ENCODE data around the gene ZIC2.

ZIC2 gene

DNA sequence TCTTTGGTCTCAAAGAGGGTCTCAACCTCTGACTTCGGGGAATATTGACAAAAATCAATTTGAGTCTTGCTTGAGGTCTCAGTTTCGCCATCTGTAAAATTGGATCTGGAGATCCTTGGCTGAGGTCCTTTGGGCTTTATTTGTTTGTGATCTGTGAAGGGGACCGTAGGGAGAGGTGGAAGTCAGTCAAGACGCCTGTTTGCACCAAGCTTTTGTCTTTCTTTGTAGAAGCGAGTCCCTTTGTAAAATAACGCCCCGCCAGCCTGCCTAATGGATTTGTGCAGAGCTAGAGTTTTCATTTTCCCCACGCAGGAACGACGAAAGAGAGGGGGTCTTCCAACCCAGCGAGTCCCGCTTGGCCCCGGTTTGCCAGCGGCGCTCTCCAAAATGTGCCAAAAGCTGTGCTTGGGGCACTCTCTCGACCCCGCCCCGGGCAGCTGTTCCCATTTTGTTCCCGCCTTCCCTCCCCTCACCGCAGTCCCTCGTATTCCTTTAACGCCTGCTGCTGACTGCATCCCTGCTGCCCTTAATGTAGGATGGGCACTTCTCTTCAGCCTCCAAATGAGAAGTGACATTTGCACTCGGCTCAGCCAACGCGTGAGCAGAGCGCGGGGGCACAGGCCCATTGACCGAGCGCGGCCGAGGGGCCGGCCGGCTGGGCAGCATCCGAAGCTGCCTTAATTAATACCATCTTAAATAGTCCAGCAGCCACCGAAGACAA, 23.0 kb upstream of the ZIC2 start (continued):
- TF ChIP-seq, protein P1, sequence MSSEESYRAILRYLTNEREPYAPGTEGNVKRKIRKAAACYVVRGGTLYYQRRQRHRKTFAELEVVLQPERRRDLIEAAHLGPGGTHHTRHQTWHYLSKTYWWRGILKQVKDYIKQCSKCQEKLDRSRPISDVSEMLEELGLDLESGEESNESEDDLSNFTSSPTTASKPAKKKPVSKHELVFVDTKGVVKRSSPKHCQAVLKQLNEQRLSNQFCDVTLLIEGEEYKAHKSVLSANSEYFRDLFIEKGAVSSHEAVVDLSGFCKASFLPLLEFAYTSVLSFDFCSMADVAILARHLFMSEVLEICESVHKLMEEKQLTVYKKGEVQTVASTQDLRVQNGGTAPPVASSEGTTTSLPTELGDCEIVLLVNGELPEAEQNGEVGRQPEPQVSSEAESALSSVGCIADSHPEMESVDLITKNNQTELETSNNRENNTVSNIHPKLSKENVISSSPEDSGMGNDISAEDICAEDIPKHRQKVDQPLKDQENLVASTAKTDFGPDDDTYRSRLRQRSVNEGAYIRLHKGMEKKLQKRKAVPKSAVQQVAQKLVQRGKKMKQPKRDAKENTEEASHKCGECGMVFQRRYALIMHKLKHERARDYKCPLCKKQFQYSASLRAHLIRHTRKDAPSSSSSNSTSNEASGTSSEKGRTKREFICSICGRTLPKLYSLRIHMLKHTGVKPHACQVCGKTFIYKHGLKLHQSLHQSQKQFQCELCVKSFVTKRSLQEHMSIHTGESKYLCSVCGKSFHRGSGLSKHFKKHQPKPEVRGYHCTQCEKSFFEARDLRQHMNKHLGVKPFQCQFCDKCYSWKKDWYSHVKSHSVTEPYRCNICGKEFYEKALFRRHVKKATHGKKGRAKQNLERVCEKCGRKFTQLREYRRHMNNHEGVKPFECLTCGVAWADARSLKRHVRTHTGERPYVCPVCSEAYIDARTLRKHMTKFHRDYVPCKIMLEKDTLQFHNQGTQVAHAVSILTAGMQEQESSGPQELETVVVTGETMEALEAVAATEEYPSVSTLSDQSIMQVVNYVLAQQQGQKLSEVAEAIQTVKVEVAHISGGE (tag by site-specific recombination; conservative IDR thresholded peaks at IDR 0.05; ENCODE audit: low read depth), result no peak
- TF ChIP-seq TRIM28 (IDR thresholded peaks at IDR 0.05; ENCODE audit: borderline replicate concordance, low read length), result no peak

DNA sequence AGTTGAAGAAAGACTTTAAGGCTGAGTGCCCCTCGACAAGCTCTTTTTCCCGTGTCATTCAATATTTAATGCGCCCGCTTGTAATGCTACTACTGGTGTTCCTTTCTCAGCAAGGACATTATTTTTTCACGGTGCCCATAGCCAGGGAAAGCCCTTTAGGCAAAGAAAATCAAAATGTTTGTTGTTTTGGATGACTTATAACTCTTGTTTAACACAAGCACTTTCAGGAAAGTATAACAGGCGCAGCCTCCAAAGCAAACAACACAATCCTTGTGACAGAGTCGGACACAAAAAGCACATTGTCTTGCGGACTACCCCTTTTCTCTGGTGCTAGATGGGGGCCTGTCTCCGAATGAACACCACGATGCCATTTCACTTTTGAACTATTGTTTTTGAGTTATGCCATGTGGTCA, 22.5 kb upstream of the ZIC2 start:
- no peak overlapping the region for H3K4me3 ChIP-seq (ENCODE audit: low read depth, low read length)
- CTCF ChIA-PET, result interaction anchor here (0.6 to 0.9 kb wide), 2 partner anchors 10 to 43 kb away, joined by 4 read pairs; no protein-coding TSS in a partner anchor
- no peaks in the 10 kb centered on the region for H3K9me3 ChIP-seq (ENCODE audit: control insufficient read depth, insufficient read depth, low read depth, low read length)
- peaks cover 4 to 5% of the 10 kb centered on the region in 2 experiments; a peak in 2 of 3 replicates for H3K36me3 ChIP-seq (ENCODE audit: control insufficient read depth in 2 of 2, insufficient read depth in 1 of 2, low read length in 2 of 2)
- H3K4me1 ChIP-seq (ENCODE audit: control insufficient read depth, insufficient read depth, low read length), result peaks cover 18% of the 10 kb centered on the region
- no peak overlapping the region for H3K27ac ChIP-seq (ENCODE audit: extremely low read depth, low read depth, low read length)
- TF ChIP-seq ZNF426 (tag by site-specific recombination; IDR thresholded peaks at IDR 0.05), result no peak
- TF ChIP-seq ZNF157 (tag by site-specific recombination; IDR thresholded peaks at IDR 0.05), result no peak
- TF ChIP-seq ZNF624 (tag by site-specific recombination; IDR thresholded peaks at IDR 0.05), result no peak
- no peak for TF ChIP-seq SALL2 (tag by site-specific recombination; IDR thresholded peaks at IDR 0.05; ENCODE audit: borderline replicate concordance)
- no peak for TF ChIP-seq ZSCAN23 (tag by site-specific recombination; IDR thresholded peaks at IDR 0.05)
- TF ChIP-seq, protein P2, sequence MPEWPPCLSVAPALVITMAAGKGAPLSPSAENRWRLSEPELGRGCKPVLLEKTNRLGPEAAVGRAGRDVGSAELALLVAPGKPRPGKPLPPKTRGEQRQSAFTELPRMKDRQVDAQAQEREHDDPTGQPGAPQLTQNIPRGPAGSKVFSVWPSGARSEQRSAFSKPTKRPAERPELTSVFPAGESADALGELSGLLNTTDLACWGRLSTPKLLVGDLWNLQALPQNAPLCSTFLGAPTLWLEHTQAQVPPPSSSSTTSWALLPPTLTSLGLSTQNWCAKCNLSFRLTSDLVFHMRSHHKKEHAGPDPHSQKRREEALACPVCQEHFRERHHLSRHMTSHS (tag by site-specific recombination; IDR thresholded peaks at IDR 0.05), result no peak
- TF ChIP-seq ZNF146 (tag by site-specific recombination; IDR thresholded peaks at IDR 0.05), result no peak
- no peak for TF ChIP-seq ZNF423 (tag by site-specific recombination; IDR thresholded peaks at IDR 0.05)
- TF ChIP-seq ZNF501 (tag by site-specific recombination; IDR thresholded peaks at IDR 0.05), result no peak
- no peak for TF ChIP-seq ZNF621 (tag by site-specific recombination; IDR thresholded peaks at IDR 0.05)
- TF ChIP-seq ZEB2 (tag by site-specific recombination; IDR thresholded peaks at IDR 0.05), result no peak
- TF ChIP-seq, protein P3, sequence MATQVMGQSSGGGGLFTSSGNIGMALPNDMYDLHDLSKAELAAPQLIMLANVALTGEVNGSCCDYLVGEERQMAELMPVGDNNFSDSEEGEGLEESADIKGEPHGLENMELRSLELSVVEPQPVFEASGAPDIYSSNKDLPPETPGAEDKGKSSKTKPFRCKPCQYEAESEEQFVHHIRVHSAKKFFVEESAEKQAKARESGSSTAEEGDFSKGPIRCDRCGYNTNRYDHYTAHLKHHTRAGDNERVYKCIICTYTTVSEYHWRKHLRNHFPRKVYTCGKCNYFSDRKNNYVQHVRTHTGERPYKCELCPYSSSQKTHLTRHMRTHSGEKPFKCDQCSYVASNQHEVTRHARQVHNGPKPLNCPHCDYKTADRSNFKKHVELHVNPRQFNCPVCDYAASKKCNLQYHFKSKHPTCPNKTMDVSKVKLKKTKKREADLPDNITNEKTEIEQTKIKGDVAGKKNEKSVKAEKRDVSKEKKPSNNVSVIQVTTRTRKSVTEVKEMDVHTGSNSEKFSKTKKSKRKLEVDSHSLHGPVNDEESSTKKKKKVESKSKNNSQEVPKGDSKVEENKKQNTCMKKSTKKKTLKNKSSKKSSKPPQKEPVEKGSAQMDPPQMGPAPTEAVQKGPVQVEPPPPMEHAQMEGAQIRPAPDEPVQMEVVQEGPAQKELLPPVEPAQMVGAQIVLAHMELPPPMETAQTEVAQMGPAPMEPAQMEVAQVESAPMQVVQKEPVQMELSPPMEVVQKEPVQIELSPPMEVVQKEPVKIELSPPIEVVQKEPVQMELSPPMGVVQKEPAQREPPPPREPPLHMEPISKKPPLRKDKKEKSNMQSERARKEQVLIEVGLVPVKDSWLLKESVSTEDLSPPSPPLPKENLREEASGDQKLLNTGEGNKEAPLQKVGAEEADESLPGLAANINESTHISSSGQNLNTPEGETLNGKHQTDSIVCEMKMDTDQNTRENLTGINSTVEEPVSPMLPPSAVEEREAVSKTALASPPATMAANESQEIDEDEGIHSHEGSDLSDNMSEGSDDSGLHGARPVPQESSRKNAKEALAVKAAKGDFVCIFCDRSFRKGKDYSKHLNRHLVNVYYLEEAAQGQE (tag by site-specific recombination; IDR thresholded peaks at IDR 0.05), result no peak
- TF ChIP-seq, protein P4, sequence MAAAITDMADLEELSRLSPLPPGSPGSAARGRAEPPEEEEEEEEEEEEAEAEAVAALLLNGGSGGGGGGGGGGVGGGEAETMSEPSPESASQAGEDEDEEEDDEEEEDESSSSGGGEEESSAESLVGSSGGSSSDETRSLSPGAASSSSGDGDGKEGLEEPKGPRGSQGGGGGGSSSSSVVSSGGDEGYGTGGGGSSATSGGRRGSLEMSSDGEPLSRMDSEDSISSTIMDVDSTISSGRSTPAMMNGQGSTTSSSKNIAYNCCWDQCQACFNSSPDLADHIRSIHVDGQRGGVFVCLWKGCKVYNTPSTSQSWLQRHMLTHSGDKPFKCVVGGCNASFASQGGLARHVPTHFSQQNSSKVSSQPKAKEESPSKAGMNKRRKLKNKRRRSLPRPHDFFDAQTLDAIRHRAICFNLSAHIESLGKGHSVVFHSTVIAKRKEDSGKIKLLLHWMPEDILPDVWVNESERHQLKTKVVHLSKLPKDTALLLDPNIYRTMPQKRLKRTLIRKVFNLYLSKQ (tag by site-specific recombination; IDR thresholded peaks at IDR 0.05; ENCODE audit: borderline replicate concordance), result no peak
- TF ChIP-seq ZNF555 (tag by site-specific recombination; conservative IDR thresholded peaks at IDR 0.05), result no peak
- no peak for TF ChIP-seq ZNF16 (tag by site-specific recombination; IDR thresholded peaks at IDR 0.05; ENCODE audit: low read depth)
- no peak for TF ChIP-seq ZNF843 (tag by site-specific recombination; IDR thresholded peaks at IDR 0.05)
- TF ChIP-seq, protein P5, sequence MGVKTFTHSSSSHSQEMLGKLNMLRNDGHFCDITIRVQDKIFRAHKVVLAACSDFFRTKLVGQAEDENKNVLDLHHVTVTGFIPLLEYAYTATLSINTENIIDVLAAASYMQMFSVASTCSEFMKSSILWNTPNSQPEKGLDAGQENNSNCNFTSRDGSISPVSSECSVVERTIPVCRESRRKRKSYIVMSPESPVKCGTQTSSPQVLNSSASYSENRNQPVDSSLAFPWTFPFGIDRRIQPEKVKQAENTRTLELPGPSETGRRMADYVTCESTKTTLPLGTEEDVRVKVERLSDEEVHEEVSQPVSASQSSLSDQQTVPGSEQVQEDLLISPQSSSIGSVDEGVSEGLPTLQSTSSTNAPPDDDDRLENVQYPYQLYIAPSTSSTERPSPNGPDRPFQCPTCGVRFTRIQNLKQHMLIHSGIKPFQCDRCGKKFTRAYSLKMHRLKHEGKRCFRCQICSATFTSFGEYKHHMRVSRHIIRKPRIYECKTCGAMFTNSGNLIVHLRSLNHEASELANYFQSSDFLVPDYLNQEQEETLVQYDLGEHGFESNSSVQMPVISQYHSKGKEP (tag by site-specific recombination; IDR thresholded peaks at IDR 0.05), result no peak
- TF ChIP-seq MYNN (tag by site-specific recombination; IDR thresholded peaks at IDR 0.05; ENCODE audit: borderline replicate concordance), result no peak
- no peak for TF ChIP-seq ZNF391 (tag by site-specific recombination; IDR thresholded peaks at IDR 0.05; ENCODE audit: borderline replicate concordance, low read depth)
- TF ChIP-seq, protein P6, sequence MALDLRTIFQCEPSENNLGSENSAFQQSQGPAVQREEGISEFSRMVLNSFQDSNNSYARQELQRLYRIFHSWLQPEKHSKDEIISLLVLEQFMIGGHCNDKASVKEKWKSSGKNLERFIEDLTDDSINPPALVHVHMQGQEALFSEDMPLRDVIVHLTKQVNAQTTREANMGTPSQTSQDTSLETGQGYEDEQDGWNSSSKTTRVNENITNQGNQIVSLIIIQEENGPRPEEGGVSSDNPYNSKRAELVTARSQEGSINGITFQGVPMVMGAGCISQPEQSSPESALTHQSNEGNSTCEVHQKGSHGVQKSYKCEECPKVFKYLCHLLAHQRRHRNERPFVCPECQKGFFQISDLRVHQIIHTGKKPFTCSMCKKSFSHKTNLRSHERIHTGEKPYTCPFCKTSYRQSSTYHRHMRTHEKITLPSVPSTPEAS (tag by site-specific recombination; IDR thresholded peaks at IDR 0.05), result no peak
- POLR2A ChIA-PET, result no interaction called here
